NCI-H146 treated with DMSO at 0.1 percent for 48 hours (cell line): Measurements from ENCODE around the gene TPCN2.

ENCODE experiments used
- DNase-seq: peaks from one replicate; lab custom pipeline; 2025; ENCODE audit not compliant: unreplicated experiment; lab: John Stamatoyannopoulos, UW

The TPCN2 gene

GRCh38 chr11:69183613-69184012 lies 134.9 kb downstream of the TPCN2 start:
- no peak for DNase-seq
